Heart right ventricle (tissue), 16 donors: Measurements from ENCODE around the gene CASR. TPM values are rescaled to one million over a fixed set of nuclear protein-coding genes. Genes with fewer than 3 reads are reported as not detected.

Source experiments
- ATAC-seq, 8 donors: fragments of 200-7000 bp; cut with Tn5 transposase; one replicate each; pipeline ENCODE4 v1.9.1; 2020; ENCODE audit warnings: mild to moderate bottlenecking in 8 of 8, moderate library complexity in 8 of 8, moderate number of reproducible peaks in 1 of 8
- DNase-seq, 2 donors: peaks; one replicate each; pipeline ENCODE4 v3.0.0-alpha.2; 2020
- H3K27ac ChIP-seq, 10 donors: fragments of 200-600 bp; sonication (generic) in 2 of 10; one replicate each; pipeline versions ENCODE4 v1.5.0 to v1.8.0; 2020 to 2022; ENCODE audit warnings: mild to moderate bottlenecking in 3 of 10
- H3K27me3 ChIP-seq, 7 donors: fragments of 200-600 bp; one replicate each; pipeline ENCODE4 v1.8.0; 2021 to 2022; ENCODE audit warnings: mild to moderate bottlenecking in 2 of 7
- H3K36me3 ChIP-seq, 9 donors: fragments of 200-600 bp; sonication (generic) in 1 of 9; one replicate each; pipeline versions ENCODE4 v1.5.0 to v1.8.0; 2020 to 2022; ENCODE audit warnings: mild to moderate bottlenecking in 2 of 9
- H3K4me1 ChIP-seq, 9 donors: fragments of 200-600 bp; sonication (generic) in 1 of 9; one replicate each; pipeline versions ENCODE4 v1.5.0 to v1.8.0; 2020 to 2022; ENCODE audit warnings: mild to moderate bottlenecking in 4 of 9
- H3K4me3 ChIP-seq, 10 donors: fragments of 200-600 bp; sonication (generic) in 2 of 10; one replicate each; pipeline versions ENCODE4 v1.5.0 to v1.8.0; 2020 to 2022; ENCODE audit warnings: mild to moderate bottlenecking in 7 of 10, moderate library complexity in 2 of 10
- H3K9me3 ChIP-seq, 11 donors: fragments of 200-600 bp in 10 of 11; sonication (generic) in 2 of 11; one replicate each; pipeline versions ENCODE4 v1.5.0 to v1.8.0; 2013 to 2022; ENCODE audit warnings: mild to moderate bottlenecking in 2 of 11, control low read depth in 1 of 11, moderate library complexity in 1 of 11
- CTCF ChIP-seq, 9 donors: fragments of 200-600 bp; sonication (generic) in 2 of 9; IDR thresholded peaks; one replicate each; pipeline versions ENCODE4 v1.5.0 to v1.8.0; 2021 to 2022; ENCODE audit warnings: antibody characterized with exemption in 9 of 9, mild to moderate bottlenecking in 5 of 9, moderate library complexity in 1 of 9
- WGBS, 2 donors: extraction: QIAGEN DNeasy Blood & Tissue Kit; methylation state at CpG; one replicate each; pipeline ENCODE4 v1.1.7; 2013; ENCODE audit warnings: inconsistent platforms in 1 of 2; 5-methylcytosine and 5-hydroxymethylcytosine counted together
- intact Hi-C, 10 donors: fragments of 100-400 bp; cut with DNase I; formaldehyde crosslinking; loops; one replicate each; pipeline versions ENCODE4 v1.11.1 to v1.14.2; 2022
- polyA plus RNA-seq, 2 donors: library from polyadenylated mRNA; stranded (reverse); fragments of 200-250 nt; gene quantifications; one replicate each; pipeline ENCODE4 v1.2.3, GENCODE V29; 2013
- total RNA-seq, 10 donors: library from RNA; stranded (reverse); fragmentation: NEBNext Ultra II Directional in 3 of 10; extraction: Animal tissue kit (Norgen Biotek cat#: 25700) in 3 of 10; gene quantifications; one replicate each; pipeline versions ENCODE4 v1.2.1 to v1.2.4, GENCODE V29; 2021 to 2023
- donor health status: Arrhythmogenic right ventricular cardiomyopathy.
- donor health status: ischemic (EF 13 %, LVEDD 7.1; RV severe dilation, severe dysfunction).
- donor health status: healthy with polysubstance abuse.
- donor health status: DM: no; HTN: yes; CAD: no.
- donor health status: DM: no; HTN: no; CAD: no.
- donor health status: ischemic (EF 25% LVEDD 6.9; RV normal size, moderate dysfunction).
- donor health status: ischemic (EF 25% LVEDD 5.7; RV mildly dilated, moderate dysfunction).
- donor health status: healthy.
- donor health status: DM: yes; HTN: yes; CAD: no.
- donor health status: Ischemic cardiomyopathy.
- donor health status: ischemic (EF 35%, LVEDD 5.7; RV mildly dilated, moderate dysfunction).
- donor health status: nonischemic (EF 11% LVEDD 7.7; RV severe dilation, severe dysfunction).
- donor health status: DM: yes; HTN: yes; CAD: no.
- donor health status: PGD.
- donor health status: ischemic (EF 29% LVEDD 5.4; RV normal size, mild dysfunction).
- donor health status: nonischemic (EF 23%, LVEDD 6.1; RV moderate dilation, normal function).

CASR gene
- total and polyA plus RNA-seq, 12 donors, result not detected

DNA sequence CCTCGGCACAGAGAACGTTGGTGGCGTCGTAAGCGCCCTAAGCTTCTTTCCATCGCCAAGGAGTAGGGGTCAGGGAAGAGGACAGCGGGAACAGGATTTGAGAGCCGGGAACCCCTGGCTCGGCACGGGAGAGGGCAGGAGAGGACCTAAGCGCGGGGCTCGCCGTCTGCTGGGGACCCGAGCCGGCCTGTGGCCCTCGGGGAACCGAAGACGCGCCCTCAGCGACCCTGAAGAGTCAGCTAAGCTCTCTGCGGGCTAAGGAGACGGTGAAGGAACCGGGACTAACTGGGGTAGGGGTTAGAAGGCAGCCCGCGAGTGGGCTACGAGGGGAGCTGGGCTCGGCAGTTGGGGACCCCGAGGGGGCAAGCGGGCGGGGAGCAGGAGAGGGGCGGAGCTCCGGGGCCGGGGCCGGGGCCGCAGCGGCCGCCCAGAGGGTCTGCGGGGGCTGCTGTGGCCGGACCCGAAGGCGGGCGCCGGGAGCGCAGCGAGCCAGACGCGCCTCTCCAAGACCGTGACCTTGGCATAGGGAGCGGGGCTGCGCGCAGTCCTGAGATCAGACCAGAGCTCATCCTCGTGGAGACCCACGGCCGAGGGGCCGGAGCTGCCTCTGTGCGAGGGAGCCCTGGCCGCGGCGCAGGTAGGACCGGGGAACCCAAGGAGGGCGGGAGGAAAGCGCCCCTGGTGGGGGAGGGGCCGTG, 574 bp downstream of the CASR start:
- no peak overlapping the region for H3K27ac ChIP-seq
- peaks cover 0 to 89% (median 66%) of the 10 kb centered on the region in 7 donors for H3K27me3 ChIP-seq
- no peaks in the 10 kb centered on the region for H3K9me3 ChIP-seq
- intact Hi-C loops, result no loop called here
- peaks cover 0 to 12% (median 4%) of the 10 kb centered on the region in 9 donors for H3K4me1 ChIP-seq
- TF ChIP-seq CTCF (IDR thresholded peaks at IDR 0.05), result no peak
- DNase-seq, result no peak
- WGBS, 2 donors, result 1 to 2% methylated on average over 64 of the region's 64 CpGs
- ATAC-seq, result peak in 1 of 8 donors; percentile 34
- peak overlapping the region in 6 of 10 donors; percentile 8 to 34 (median 16) for H3K4me3 ChIP-seq
- no peaks in the 10 kb centered on the region for H3K36me3 ChIP-seq

DNA sequence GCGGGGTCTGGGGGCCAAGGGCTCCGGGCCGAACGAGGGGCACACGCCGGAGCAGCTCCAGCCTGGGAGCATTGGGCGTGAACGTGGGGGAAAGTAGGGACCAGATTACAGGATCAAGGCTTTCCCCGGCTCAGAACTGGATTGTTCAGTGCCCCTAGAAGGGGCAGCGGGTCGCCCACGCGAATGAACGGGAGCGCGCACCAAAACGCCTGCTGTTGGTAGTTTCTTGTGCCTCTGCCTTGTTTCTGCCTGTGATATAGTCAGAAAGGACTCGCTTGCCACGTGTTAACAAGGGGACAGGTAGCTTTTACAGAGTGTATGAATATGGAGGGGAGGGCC, 1.1 kb downstream of the CASR start:
- intact Hi-C loops, result no loop called here
- Histone ChIP-seq H3K9me3 (no peaks in the 10 kb centered on the region), H3K4me1 (peaks cover 0 to 12% (median 4%) of the 10 kb centered on the region in 9 donors), H3K36me3 (no peaks in the 10 kb centered on the region), H3K4me3 (peak overlapping the region in 4 of 10 donors; percentile 12 to 34 (median 22)), H3K27me3 (peaks cover 0 to 94% (median 66%) of the 10 kb centered on the region in 7 donors), H3K27ac (no peak overlapping the region)
- ATAC-seq, result no peak
- DNase-seq, result no peak
- WGBS, 2 donors, result 5 to 7% methylated on average over 19 of the region's 19 CpGs
- TF ChIP-seq CTCF (IDR thresholded peaks at IDR 0.05), result no peak

GRCh38 chr3:122186372-122186771, 2.9 kb downstream of the CASR start:
- WGBS, 2 donors, result 67 to 68% methylated on average over 2 of the region's 2 CpGs
- intact Hi-C loops, result no loop called here
- DNase-seq, result no peak
- Histone ChIP-seq H3K27ac (no peak overlapping the region), H3K9me3 (no peaks in the 10 kb centered on the region), H3K4me1 (peaks cover 0 to 12% (median 4%) of the 10 kb centered on the region in 9 donors), H3K4me3 (no peak overlapping the region), H3K36me3 (no peaks in the 10 kb centered on the region), H3K27me3 (peaks cover 0 to 87% (median 65%) of the 10 kb centered on the region in 7 donors)
- no peak for ATAC-seq
- TF ChIP-seq CTCF (IDR thresholded peaks at IDR 0.05), result no peak

GRCh38 chr3:122188737-122189136, 5.3 kb downstream of the CASR start:
- intact Hi-C loops, result no loop called here
- Histone ChIP-seq H3K9me3 (no peaks in the 10 kb centered on the region), H3K4me3 (no peak overlapping the region), H3K27ac (no peak overlapping the region), H3K27me3 (peaks cover 0 to 81% (median 42%) of the 10 kb centered on the region in 7 donors), H3K36me3 (no peaks in the 10 kb centered on the region), H3K4me1 (peaks cover 0 to 9% (median 4%) of the 10 kb centered on the region in 9 donors)
- no peak for TF ChIP-seq CTCF (IDR thresholded peaks at IDR 0.05)
- 51 to 62% methylated on average over 1 of the region's 1 CpG for WGBS, 2 donors
- DNase-seq (no peak), ATAC-seq (no peak)
